ENCODE results near the gene UNC13B. TPM values are rescaled to one million over a fixed set of nuclear protein-coding genes. Genes with fewer than 3 reads are reported as not detected.

UNC13B gene
- total RNA-seq, 1 experiment from 2014 or later = 17.6 TPM

DNA sequence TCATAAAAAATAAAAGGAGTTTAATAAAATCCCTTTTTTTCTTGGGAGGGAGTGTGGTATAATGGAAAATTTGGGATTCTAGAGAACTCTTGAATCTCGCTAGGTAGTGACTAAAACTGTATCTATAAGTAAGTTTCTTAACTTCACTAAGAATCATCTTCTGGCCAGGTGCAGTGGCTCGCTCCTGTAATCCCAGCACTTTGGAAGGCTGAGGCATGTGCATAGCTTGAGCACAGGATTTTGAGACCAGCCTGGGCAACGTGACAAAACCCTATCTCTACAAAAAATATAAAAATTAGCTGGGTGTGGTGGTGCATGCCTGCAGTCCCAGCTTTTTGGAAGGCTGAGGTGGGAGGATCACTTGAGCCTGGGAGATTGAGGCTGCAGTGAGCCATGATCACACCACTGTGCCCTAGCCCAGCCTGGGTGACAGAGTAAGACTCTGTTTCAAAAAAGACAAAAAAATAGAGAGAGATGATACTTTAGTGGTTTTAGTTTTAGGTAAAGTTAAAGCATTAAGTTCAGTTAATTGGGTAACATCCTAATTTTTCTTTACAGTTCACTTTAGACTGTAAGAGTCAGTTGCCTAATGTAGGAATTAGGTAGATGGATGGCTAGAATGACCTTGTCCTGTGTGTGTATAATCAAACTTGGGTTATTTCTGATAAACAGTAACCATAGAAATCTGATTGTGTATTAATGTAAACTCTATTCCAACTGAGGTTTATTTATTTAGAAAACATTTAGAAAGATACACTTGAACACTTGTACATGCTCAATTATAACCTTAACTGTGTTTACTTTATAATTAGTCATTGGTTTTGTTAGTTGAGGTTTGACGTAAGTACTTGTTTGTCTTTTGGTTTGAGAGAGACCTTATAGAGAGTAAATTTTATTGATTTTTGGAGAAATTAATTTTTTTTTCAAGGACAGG, 17.8 kb downstream of the UNC13B start:
- Histone ChIP-seq H3K4me1 (ENCODE audit: control insufficient read depth in 1 of 2, insufficient read depth in 2 of 2, low read length in 2 of 2) (no peaks in the 10 kb centered on the region), H2AFZ (ENCODE audit: low read depth, low read length, poor library complexity, severe bottlenecking) (no peak overlapping the region), H3K9me2 (ENCODE audit: insufficient read depth) (no peaks in the 10 kb centered on the region), H3K36me3 (ENCODE audit: control insufficient read depth in 1 of 2, insufficient read depth in 2 of 2, low read length in 2 of 2) (no peaks in the 10 kb centered on the region), H3K4me3 (replicated peaks in 1 of 2; ENCODE audit: low read depth in 1 of 2, low read length in 2 of 2) (no peak overlapping the region), H3K9me3 (ENCODE audit: control insufficient read depth in 1 of 2, insufficient read depth in 1 of 2, low read depth in 1 of 2, low read length in 2 of 2) (no peaks in the 10 kb centered on the region; a peak in 1 of 4 replicates), H4K20me1 (ENCODE audit: insufficient read depth) (no peaks in the 10 kb centered on the region), H3K79me2 (ENCODE audit: insufficient read depth, low read length) (no peaks in the 10 kb centered on the region), H3K9ac (ENCODE audit: low read length) (no peak overlapping the region), H3K4me2 (ENCODE audit: low read length) (no peak overlapping the region), H3K27ac (ENCODE audit: low read depth, low read length) (no peak overlapping the region), H3K27me3 (ENCODE audit: insufficient read depth, low read length) (no peaks in the 10 kb centered on the region)
- ChIA-PET RAD21 (ENCODE audit: low non-redundant PET in 1 of 2, low total read pairs in 2 of 2, uncharacterized antibody in 2 of 2, unreplicated experiment in 2 of 2) (no interaction called here), POLR2A (no interaction called here), CTCF (no interaction called here)
- no TSS peak for BruUV-seq (replicated peaks)
- TF ChIP-seq ZNF274 (IDR thresholded peaks at IDR 0.05; ENCODE audit: low read depth, low read length) (no peak), CBX3 (IDR thresholded peaks at IDR 0.05; ENCODE audit: low read depth) (no peak), FOSL1 (IDR thresholded peaks at IDR 0.05; ENCODE audit: low read depth) (no peak), EZH2phosphoT487 (IDR thresholded peaks at IDR 0.05; ENCODE audit: borderline replicate concordance) (no peak)
- TF ChIP-seq, protein P1, sequence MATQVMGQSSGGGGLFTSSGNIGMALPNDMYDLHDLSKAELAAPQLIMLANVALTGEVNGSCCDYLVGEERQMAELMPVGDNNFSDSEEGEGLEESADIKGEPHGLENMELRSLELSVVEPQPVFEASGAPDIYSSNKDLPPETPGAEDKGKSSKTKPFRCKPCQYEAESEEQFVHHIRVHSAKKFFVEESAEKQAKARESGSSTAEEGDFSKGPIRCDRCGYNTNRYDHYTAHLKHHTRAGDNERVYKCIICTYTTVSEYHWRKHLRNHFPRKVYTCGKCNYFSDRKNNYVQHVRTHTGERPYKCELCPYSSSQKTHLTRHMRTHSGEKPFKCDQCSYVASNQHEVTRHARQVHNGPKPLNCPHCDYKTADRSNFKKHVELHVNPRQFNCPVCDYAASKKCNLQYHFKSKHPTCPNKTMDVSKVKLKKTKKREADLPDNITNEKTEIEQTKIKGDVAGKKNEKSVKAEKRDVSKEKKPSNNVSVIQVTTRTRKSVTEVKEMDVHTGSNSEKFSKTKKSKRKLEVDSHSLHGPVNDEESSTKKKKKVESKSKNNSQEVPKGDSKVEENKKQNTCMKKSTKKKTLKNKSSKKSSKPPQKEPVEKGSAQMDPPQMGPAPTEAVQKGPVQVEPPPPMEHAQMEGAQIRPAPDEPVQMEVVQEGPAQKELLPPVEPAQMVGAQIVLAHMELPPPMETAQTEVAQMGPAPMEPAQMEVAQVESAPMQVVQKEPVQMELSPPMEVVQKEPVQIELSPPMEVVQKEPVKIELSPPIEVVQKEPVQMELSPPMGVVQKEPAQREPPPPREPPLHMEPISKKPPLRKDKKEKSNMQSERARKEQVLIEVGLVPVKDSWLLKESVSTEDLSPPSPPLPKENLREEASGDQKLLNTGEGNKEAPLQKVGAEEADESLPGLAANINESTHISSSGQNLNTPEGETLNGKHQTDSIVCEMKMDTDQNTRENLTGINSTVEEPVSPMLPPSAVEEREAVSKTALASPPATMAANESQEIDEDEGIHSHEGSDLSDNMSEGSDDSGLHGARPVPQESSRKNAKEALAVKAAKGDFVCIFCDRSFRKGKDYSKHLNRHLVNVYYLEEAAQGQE (IDR thresholded peaks at IDR 0.05; ENCODE audit: low read depth) = no peak
- intact Hi-C loops (cut with micrococcal nuclease) = no loop called here
- ATAC-seq (no peak), DNase-seq (ENCODE audit: low read depth, low spot score) (no peak)
